Gastrocnemius medialis (tissue), 4 donors: ENCODE results near the gene SH2D4B.
"Not testable (repeated sequence)": the region's sequence is repeated elsewhere in the genome, so short reads cannot be mapped to it uniquely, and the experiment has no call there.

Experiments
- POLR2A ChIP-seq, 2 donors: fragments of 450-650 bp; IDR thresholded peaks; one replicate each; pipeline ENCODE4 v1.6.1; 2017; ENCODE audit warnings: antibody characterized with exemption in 2 of 2, mild to moderate bottlenecking in 2 of 2, moderate library complexity in 2 of 2
- TF ChIP-seq, protein P1 (sequence below), 5 experiments: fragments of 450-650 bp in 3 of 5; fragments of 200-600 bp in 2 of 5; sonication (generic) in 2 of 5; IDR thresholded peaks in 4 of 5; conservative IDR thresholded peaks in 1 of 5; 1 replicate in 4 of 5; 2 replicates in 1 of 5; pipeline ENCODE4 v1.5.1; 2016 to 2019; ENCODE audit warnings: antibody characterized with exemption in 5 of 5, mild to moderate bottlenecking in 3 of 5, moderate library complexity in 3 of 5

DNA sequence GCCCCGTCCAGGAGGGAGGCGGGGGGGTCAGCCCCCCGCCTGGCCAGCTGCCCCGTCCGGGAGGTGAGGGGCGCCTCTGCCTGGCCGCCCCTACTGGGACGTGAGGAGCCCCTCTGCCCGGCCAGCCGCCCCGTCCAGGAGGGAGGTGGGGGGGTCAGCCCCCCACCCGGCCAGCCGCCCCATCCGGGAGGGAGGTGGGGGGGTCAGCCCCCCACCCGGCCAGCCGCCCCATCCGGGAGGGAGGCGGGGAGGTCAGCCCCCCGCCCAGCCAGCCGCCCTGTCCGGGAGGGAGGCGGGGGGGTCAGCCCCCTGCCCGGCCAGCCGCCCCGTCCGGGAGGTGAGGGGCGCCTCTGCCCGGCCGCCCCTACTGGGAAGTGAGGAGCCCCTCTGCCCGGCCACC is 3.1 kb upstream of the SH2D4B start:
- TF ChIP-seq POLR2A (IDR thresholded peaks at IDR 0.05) = not testable (repeated sequence)
- TF ChIP-seq, protein P1, sequence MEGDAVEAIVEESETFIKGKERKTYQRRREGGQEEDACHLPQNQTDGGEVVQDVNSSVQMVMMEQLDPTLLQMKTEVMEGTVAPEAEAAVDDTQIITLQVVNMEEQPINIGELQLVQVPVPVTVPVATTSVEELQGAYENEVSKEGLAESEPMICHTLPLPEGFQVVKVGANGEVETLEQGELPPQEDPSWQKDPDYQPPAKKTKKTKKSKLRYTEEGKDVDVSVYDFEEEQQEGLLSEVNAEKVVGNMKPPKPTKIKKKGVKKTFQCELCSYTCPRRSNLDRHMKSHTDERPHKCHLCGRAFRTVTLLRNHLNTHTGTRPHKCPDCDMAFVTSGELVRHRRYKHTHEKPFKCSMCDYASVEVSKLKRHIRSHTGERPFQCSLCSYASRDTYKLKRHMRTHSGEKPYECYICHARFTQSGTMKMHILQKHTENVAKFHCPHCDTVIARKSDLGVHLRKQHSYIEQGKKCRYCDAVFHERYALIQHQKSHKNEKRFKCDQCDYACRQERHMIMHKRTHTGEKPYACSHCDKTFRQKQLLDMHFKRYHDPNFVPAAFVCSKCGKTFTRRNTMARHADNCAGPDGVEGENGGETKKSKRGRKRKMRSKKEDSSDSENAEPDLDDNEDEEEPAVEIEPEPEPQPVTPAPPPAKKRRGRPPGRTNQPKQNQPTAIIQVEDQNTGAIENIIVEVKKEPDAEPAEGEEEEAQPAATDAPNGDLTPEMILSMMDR (IDR thresholded peaks at IDR 0.05 in 4 of 5, conservative IDR thresholded peaks at IDR 0.05 in 1 of 5) = not testable (repeated sequence)
